Breast epithelium (tissue), 4 donors: Measurements from ENCODE around the gene DNAH17. TPM values are rescaled to one million over a fixed set of nuclear protein-coding genes. Genes with fewer than 3 reads are reported as not detected.
A peak's percentile ranks its signal among the peaks of the same experiment; 100 is the strongest.

Source experiments
- DNase-seq, 2 donors: peaks; one replicate each; pipeline ENCODE4 v3.0.0-alpha.2; 2019; ENCODE audit warnings: low spot score in 2 of 2
- H3K27ac ChIP-seq, 2 donors: fragments of 200-600 bp; sonication (generic) in 1 of 2; one replicate each; pipeline ENCODE4 v1.5.1; 2016 to 2019; ENCODE audit warnings: mild to moderate bottlenecking in 1 of 2
- H3K27me3 ChIP-seq, 2 donors: fragments of 200-600 bp; sonication (generic) in 1 of 2; one replicate each; pipeline versions ENCODE4 v1.5.1 to v1.6.0; 2017 to 2019; ENCODE audit warnings: control low read depth in 1 of 2, mild to moderate bottlenecking in 1 of 2
- H3K36me3 ChIP-seq: fragments of 200-600 bp; one replicate; pipeline ENCODE4 v1.5.1; 2019
- H3K4me1 ChIP-seq, 2 donors: fragments of 200-600 bp; sonication (generic); one replicate each; pipeline ENCODE4 v1.5.1; 2016 to 2019; ENCODE audit warnings: control low read depth in 1 of 2
- H3K4me3 ChIP-seq, 3 donors: fragments of 200-600 bp; sonication (generic); 1 replicate in 2 of 3; 2 replicates in 1 of 3; pipeline ENCODE4 v1.5.1; 2016 to 2019; ENCODE audit warnings: mild to moderate bottlenecking in 3 of 3, moderate library complexity in 2 of 3
- H3K9me3 ChIP-seq, 2 donors: fragments of 200-600 bp; sonication (generic) in 1 of 2; one replicate each; pipeline ENCODE4 v1.5.1; 2016 to 2019; ENCODE audit warnings: control low read depth in 1 of 2
- POLR2A ChIP-seq: fragments of 450-650 bp; IDR thresholded peaks from one replicate; pipeline ENCODE4 v1.6.1; 2016; ENCODE audit warnings: antibody characterized with exemption, mild to moderate bottlenecking, moderate library complexity
- POLR2AphosphoS5 ChIP-seq, 3 donors: sonication (generic); formaldehyde crosslinking; IDR thresholded peaks; one replicate each; pipeline ENCODE4 v1.6.1; 2017; ENCODE audit warnings: antibody characterized with exemption in 3 of 3
- intact Hi-C: fragments of 100-400 bp; cut with DNase I; formaldehyde crosslinking; loops from one replicate; pipeline ENCODE4 v1.15.1; 2023; ENCODE audit warnings: low total_unique reads
- total RNA-seq, 3 donors: library from RNA; depleted of rRNA; stranded (reverse); fragments of >200 nt; gene quantifications; one replicate each; pipeline ENCODE4 v1.1.0, GENCODE V29; 2016
- TF ChIP-seq, protein P1 (sequence below), 3 donors: fragments of 450-650 bp; IDR thresholded peaks; one replicate each; pipeline ENCODE4 v1.5.1; 2016 to 2017; ENCODE audit warnings: antibody characterized with exemption in 3 of 3, mild to moderate bottlenecking in 3 of 3, moderate library complexity in 3 of 3

Gene DNAH17
- total RNA-seq, 3 donors from 2014 or later, result 0.15 to 0.33 TPM; not detected in 1

DNA sequence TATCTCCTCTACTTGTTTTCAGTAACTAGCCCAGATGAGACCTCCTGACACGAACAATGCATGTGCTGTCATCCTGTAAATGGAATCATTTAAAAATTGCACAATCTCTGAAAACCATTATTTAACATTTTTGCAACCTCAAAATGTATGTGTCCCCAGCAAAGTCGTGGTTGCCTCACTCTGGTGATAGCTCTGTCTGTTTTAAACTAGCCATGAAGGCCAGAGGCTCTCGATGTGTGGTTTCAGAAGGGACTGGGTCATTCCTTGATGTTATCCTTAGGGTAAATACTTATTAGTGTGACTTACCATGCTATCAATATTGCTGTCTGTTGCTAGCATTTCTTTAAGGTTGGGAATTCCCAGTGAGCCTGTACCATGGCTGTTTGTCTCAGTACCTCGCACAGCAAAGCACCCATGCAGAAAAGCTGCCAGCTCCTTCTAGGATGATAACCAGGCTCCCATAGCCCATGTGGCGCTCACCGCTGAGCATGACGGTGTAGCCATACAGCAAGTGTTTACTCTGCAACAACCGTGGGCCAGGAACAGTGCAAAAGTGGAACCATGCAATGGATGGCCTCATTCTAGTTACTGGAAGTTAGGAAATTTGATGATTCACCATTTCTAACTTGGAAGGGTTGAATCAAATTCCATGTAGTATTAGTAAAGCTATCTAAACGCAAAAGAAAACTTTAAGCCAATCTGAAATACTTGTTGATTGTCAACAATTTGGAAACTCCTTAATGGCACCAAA is 201.6 kb downstream of the DNAH17 start:
- no peaks in the 10 kb centered on the region for H3K36me3 ChIP-seq
- H3K4me1 ChIP-seq, result peaks cover 9 to 20% of the 10 kb centered on the region in 2 donors
- DNase-seq, result no peak
- TF ChIP-seq POLR2A (no peak), POLR2AphosphoS5 (IDR thresholded peaks at IDR 0.05) (peak in 2 of 3 donors; percentile 44 to 94)
- TF ChIP-seq, protein P1, sequence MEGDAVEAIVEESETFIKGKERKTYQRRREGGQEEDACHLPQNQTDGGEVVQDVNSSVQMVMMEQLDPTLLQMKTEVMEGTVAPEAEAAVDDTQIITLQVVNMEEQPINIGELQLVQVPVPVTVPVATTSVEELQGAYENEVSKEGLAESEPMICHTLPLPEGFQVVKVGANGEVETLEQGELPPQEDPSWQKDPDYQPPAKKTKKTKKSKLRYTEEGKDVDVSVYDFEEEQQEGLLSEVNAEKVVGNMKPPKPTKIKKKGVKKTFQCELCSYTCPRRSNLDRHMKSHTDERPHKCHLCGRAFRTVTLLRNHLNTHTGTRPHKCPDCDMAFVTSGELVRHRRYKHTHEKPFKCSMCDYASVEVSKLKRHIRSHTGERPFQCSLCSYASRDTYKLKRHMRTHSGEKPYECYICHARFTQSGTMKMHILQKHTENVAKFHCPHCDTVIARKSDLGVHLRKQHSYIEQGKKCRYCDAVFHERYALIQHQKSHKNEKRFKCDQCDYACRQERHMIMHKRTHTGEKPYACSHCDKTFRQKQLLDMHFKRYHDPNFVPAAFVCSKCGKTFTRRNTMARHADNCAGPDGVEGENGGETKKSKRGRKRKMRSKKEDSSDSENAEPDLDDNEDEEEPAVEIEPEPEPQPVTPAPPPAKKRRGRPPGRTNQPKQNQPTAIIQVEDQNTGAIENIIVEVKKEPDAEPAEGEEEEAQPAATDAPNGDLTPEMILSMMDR (IDR thresholded peaks at IDR 0.05), result no peak
- H3K4me3 ChIP-seq, result peak overlapping the region in 1 of 3 donors; percentile 15
- no peaks in the 10 kb centered on the region for H3K27me3 ChIP-seq
- no peaks in the 10 kb centered on the region for H3K9me3 ChIP-seq
- intact Hi-C loops, result no loop called here
- H3K27ac ChIP-seq, result peak overlapping the region; percentile 65 to 94

DNA sequence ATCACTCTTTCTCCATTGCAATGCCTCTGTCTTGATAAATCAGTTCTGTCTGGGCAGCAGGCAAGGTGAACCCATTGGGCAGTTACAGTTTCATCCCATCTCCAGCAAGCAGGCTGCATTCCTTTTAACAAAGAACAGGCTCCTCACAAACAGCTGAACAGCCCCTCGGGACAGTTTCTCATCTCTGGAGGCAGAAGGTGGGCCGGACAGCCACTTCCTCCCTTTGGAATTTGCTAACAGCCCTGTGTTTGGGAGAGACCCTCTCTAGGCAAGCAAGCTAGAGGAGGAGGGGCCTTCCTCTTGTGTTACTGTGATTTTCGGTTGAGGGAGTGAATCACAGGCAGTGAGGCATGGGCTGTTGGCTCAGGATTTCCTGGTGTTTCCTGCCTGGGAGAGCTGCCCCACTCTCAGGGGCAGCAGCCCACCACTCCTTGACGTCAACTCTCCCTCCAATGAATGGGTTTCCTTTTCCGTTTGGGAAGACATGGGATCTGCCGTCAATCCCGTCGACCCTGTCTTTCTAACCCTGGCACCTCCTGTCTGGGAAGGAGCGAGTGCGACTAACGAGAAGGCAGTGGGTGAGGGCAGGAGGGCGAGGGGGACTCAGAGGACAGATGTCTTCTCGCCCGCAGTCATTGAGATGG is 202.4 kb downstream of the DNAH17 start:
- Histone ChIP-seq H3K27ac (peak overlapping the region; percentile 65 to 94), H3K4me1 (peaks cover 9 to 17% of the 10 kb centered on the region in 2 donors)
- no peak for DNase-seq

GRCh38 chr17:78374189-78374588 is 203.0 kb downstream of the DNAH17 start:
- H3K9me3 ChIP-seq, result no peaks in the 10 kb centered on the region
- TF ChIP-seq, protein P1 (IDR thresholded peaks at IDR 0.05), result no peak
- no peak for TF ChIP-seq POLR2A
- TF ChIP-seq POLR2AphosphoS5 (IDR thresholded peaks at IDR 0.05), result no peak
- intact Hi-C loops, result no loop called here
- DNase-seq, result no peak
- H3K27ac ChIP-seq, result peak overlapping the region; percentile 65 to 94
- H3K4me3 ChIP-seq, result no peak overlapping the region
- H3K36me3 ChIP-seq, result no peaks in the 10 kb centered on the region
- H3K27me3 ChIP-seq, result no peaks in the 10 kb centered on the region
- peaks cover 9 to 11% of the 10 kb centered on the region in 2 donors for H3K4me1 ChIP-seq

More for the DNA sequence above, 202.4 kb downstream of the DNAH17 start:
- Histone ChIP-seq H3K4me3 (no peak overlapping the region), H3K27me3 (no peaks in the 10 kb centered on the region), H3K9me3 (no peaks in the 10 kb centered on the region), H3K36me3 (no peaks in the 10 kb centered on the region)
- intact Hi-C loops, result no loop called here
- TF ChIP-seq POLR2AphosphoS5 (IDR thresholded peaks at IDR 0.05), result peak in 1 of 3 donors; percentile 54
- no peak for TF ChIP-seq POLR2A
- TF ChIP-seq, protein P1 (IDR thresholded peaks at IDR 0.05), result no peak

Other genes with a start within 250 kb of the DNAH17 start
- 100 to 1,000 TPM in 1 of 3 donors, 10 to 100 TPM in 2; 58.1 to 190 (median 76.4) TPM for gene SOCS3, start 217.3 kb downstream of the DNAH17 start, total RNA-seq
- 10 to 100 TPM; 33.9 to 58.7 (median 50.2) TPM for gene PGS1, start 198.7 kb downstream of the DNAH17 start, total RNA-seq
- 10 to 100 TPM; 49.5 to 64.8 (median 50.7) TPM for gene CYTH1, start 204.9 kb upstream of the DNAH17 start, total RNA-seq